ENCODE data around the gene TEX48.

DNA sequence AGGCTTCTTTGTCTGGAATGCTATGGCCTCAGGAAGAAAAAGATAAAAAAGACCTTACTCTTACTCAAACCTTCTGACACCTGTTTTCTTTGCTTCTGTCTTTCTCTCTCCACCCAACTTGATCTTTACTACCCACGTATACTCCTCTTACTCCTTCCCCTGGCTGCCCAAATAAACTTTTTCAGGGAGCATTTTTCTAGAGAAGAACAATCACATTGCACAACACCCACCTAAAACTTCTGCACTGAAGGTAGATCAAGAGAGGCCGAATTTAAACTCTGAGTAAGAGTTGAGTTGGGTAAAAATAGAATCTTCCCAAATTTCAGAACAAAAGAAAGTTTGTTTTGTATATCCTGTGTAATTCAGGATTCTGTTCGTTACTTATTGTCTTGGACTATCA is 3.9 kb downstream of the TEX48 start:
- TF ChIP-seq EZH2phosphoT487 (IDR thresholded peaks at IDR 0.05), result no peak
- TF ChIP-seq, protein P1, sequence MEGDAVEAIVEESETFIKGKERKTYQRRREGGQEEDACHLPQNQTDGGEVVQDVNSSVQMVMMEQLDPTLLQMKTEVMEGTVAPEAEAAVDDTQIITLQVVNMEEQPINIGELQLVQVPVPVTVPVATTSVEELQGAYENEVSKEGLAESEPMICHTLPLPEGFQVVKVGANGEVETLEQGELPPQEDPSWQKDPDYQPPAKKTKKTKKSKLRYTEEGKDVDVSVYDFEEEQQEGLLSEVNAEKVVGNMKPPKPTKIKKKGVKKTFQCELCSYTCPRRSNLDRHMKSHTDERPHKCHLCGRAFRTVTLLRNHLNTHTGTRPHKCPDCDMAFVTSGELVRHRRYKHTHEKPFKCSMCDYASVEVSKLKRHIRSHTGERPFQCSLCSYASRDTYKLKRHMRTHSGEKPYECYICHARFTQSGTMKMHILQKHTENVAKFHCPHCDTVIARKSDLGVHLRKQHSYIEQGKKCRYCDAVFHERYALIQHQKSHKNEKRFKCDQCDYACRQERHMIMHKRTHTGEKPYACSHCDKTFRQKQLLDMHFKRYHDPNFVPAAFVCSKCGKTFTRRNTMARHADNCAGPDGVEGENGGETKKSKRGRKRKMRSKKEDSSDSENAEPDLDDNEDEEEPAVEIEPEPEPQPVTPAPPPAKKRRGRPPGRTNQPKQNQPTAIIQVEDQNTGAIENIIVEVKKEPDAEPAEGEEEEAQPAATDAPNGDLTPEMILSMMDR (IDR thresholded peaks at IDR 0.05), result no peak
